Loucy (cell line): ENCODE data around the gene FKBP4.

Experiments used
- H2AFZ ChIP-seq: fragments of 200-600 bp; sonication (generic); 2 replicates; pipeline ENCODE4 v1.6.0; 2016; ENCODE audit warnings: antibody characterized with exemption, mild to moderate bottlenecking, low read length, moderate library complexity
- H3F3A ChIP-seq: fragments of 200-600 bp; 2 replicates; pipeline ENCODE4 v1.6.0; 2016; ENCODE audit warnings: antibody characterized with exemption, low read depth, mild to moderate bottlenecking
- H3K27me3 ChIP-seq: fragments of 200-600 bp; sonication (generic); 2 replicates; pipeline ENCODE4 v1.6.1; 2014; ENCODE audit warnings: low read length, mild to moderate bottlenecking; ENCODE audit not compliant: insufficient read depth, poor library complexity, severe bottlenecking
- H3K36me3 ChIP-seq: fragments of 200-600 bp; sonication (generic); 2 replicates; pipeline ENCODE4 v1.6.1; 2016; ENCODE audit warnings: low read length; ENCODE audit not compliant: insufficient read depth
- H3K4me1 ChIP-seq: fragments of 200-600 bp; sonication (generic); 2 replicates; pipeline ENCODE4 v1.5.1; 2014; ENCODE audit warnings: low read length, mild to moderate bottlenecking; ENCODE audit not compliant: insufficient read depth, poor library complexity, severe bottlenecking
- H3K4me2 ChIP-seq: fragments of 200-600 bp; sonication (generic); 2 replicates; pipeline ENCODE4 v1.6.0; 2014; ENCODE audit warnings: antibody characterized with exemption, low read length, low read depth, mild to moderate bottlenecking; ENCODE audit not compliant: poor library complexity, severe bottlenecking
- H3K4me3 ChIP-seq: fragments of 200-600 bp; sonication (generic); 2 replicates; pipeline ENCODE4 v1.5.1; 2014; ENCODE audit warnings: low read length, mild to moderate bottlenecking, mixed read lengths; ENCODE audit not compliant: poor library complexity, severe bottlenecking
- H3K79me2 ChIP-seq: fragments of 200-600 bp; sonication (generic); 2 replicates; pipeline ENCODE4 v1.6.1; 2014; ENCODE audit warnings: low read length; ENCODE audit not compliant: insufficient read depth
- H3K9ac ChIP-seq: fragments of 200-600 bp; sonication (generic); 2 replicates; pipeline ENCODE4 v1.6.0; 2014; ENCODE audit warnings: mild to moderate bottlenecking, low read depth, low read length, moderate library complexity; ENCODE audit not compliant: poor library complexity, severe bottlenecking
- H3K9me2 ChIP-seq: fragments of 200-600 bp; sonication (generic); replicated peaks from 2 replicates; pipeline ENCODE4 v1.6.1; 2016; ENCODE audit warnings: low read depth, low read length, mixed read lengths
- H3K9me3 ChIP-seq: fragments of 200-600 bp; sonication (generic); 2 replicates; pipeline ENCODE4 v1.6.1; 2014; ENCODE audit warnings: mild to moderate bottlenecking, antibody characterized with exemption, low read length, low read depth; ENCODE audit not compliant: insufficient read depth
- H4K20me1 ChIP-seq: fragments of 200-600 bp; sonication (generic); 2 replicates; pipeline ENCODE4 v1.6.0; 2014; ENCODE audit warnings: antibody characterized with exemption, low read length, mild to moderate bottlenecking; ENCODE audit not compliant: insufficient read depth, poor library complexity, severe bottlenecking
- CTCF ChIP-seq: fragments of 200-600 bp; sonication (generic); conservative IDR thresholded peaks from 2 replicates; pipeline ENCODE4 v1.5.1; 2014; ENCODE audit warnings: mild to moderate bottlenecking, antibody characterized with exemption, low read length
- EZH2phosphoT487 ChIP-seq: fragments of 200-600 bp; IDR thresholded peaks from 2 replicates; pipeline ENCODE4 v1.6.1; 2018; ENCODE audit warnings: antibody characterized with exemption, mild to moderate bottlenecking, moderate library complexity, borderline replicate concordance

FKBP4 gene

GRCh38 chr12:2804393-2805142 is 9.8 kb downstream of the FKBP4 start:
- H3K36me3 ChIP-seq = peaks cover 55% of the 10 kb centered on the region; the same call in 1 of the 2 replicates
- H3K27me3 ChIP-seq = no peaks in the 10 kb centered on the region
- 0 out of 2 replicates have a peak, but pooled peaks cover 3% of the 10 kb centered on the region for H3K79me2 ChIP-seq
- H3F3A ChIP-seq = no peaks in the 10 kb centered on the region
- no peaks in the 10 kb centered on the region for H3K4me1 ChIP-seq
- H3K4me2 ChIP-seq = no peak overlapping the region
- no peaks in the 10 kb centered on the region for H4K20me1 ChIP-seq
- TF ChIP-seq CTCF (no peak), EZH2phosphoT487 (no peak)
- H3K9ac ChIP-seq = no peak overlapping the region
- no peak overlapping the region for H2AFZ ChIP-seq
- H3K4me3 ChIP-seq = no peak overlapping the region
- H3K9me2 ChIP-seq = no peaks in the 10 kb centered on the region
- no peaks in the 10 kb centered on the region for H3K9me3 ChIP-seq

- TF ChIP-seq EZH2phosphoT487 (no peak), CTCF (no peak)
- Histone ChIP-seq H3K9me3 (no peaks in the 10 kb centered on the region), H3K4me1 (no peaks in the 10 kb centered on the region), H2AFZ (no peak overlapping the region), H3K9ac (no peak overlapping the region), H3K27me3 (no peaks in the 10 kb centered on the region), H3K4me3 (no peak overlapping the region), H3K79me2 (0 out of 2 replicates have a peak, but pooled peaks cover 3% of the 10 kb centered on the region), H3F3A (no peaks in the 10 kb centered on the region), H3K36me3 (peaks cover 49% of the 10 kb centered on the region; the same call in 1 of the 2 replicates), H3K9me2 (no peaks in the 10 kb centered on the region), H3K4me2 (no peak overlapping the region), H4K20me1 (no peaks in the 10 kb centered on the region)
These were observed 10.4 kb downstream of the FKBP4 start for GRCh38 chr12:2805143-2805520.

- no peaks in the 10 kb centered on the region for H3F3A ChIP-seq
- H3K9me3 ChIP-seq = no peaks in the 10 kb centered on the region
- H3K4me2 ChIP-seq = no peak overlapping the region
- no peak overlapping the region for H3K4me3 ChIP-seq
- H3K9me2 ChIP-seq = no peaks in the 10 kb centered on the region
- peaks cover 7% of the 10 kb centered on the region for H3K79me2 ChIP-seq
- no peak overlapping the region for H2AFZ ChIP-seq
- TF ChIP-seq CTCF (no peak), EZH2phosphoT487 (no peak)
- H4K20me1 ChIP-seq = no peaks in the 10 kb centered on the region
- H3K36me3 ChIP-seq = peaks cover 33% of the 10 kb centered on the region; the same call in 1 of the 2 replicates
- H3K4me1 ChIP-seq = no peaks in the 10 kb centered on the region
- H3K9ac ChIP-seq = no peak overlapping the region
- H3K27me3 ChIP-seq = no peaks in the 10 kb centered on the region
These were observed 11.9 kb downstream of the FKBP4 start for GRCh38 chr12:2806700-2807099.
